HG03378 (cell line): Measurements from ENCODE around the gene RPL26.
"Not testable (repeated sequence)": the region's sequence is repeated elsewhere in the genome, so short reads cannot be mapped to it uniquely, and the experiment has no call there.

Experiments used
- ATAC-seq: cut with Tn5 transposase; IDR thresholded peaks from one replicate; pipeline ENCODE4 v1.9.1; 2021; ENCODE audit warnings: mild to moderate bottlenecking, moderate library complexity; ENCODE audit not compliant: unreplicated experiment

The RPL26 gene

DNA sequence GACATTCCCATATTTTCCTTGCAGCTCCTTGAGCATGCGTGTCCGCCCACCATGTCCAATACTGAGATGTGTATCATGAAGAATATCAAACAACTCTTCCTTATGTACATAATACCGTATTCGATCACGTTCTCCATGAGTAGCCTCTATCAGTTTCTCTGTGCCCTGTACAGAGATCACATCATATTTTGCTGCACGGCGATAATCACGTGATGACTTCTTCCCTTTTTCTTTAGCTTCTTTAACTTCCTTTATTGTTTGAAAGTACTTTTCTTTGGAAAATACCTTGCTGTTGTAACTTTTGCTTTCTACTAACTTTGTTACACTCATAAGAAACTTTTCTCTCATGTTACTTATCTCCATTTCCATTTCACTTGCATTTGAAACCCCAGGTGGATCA, 13.0 kb downstream of the RPL26 start:
- no peak for ATAC-seq

DNA sequence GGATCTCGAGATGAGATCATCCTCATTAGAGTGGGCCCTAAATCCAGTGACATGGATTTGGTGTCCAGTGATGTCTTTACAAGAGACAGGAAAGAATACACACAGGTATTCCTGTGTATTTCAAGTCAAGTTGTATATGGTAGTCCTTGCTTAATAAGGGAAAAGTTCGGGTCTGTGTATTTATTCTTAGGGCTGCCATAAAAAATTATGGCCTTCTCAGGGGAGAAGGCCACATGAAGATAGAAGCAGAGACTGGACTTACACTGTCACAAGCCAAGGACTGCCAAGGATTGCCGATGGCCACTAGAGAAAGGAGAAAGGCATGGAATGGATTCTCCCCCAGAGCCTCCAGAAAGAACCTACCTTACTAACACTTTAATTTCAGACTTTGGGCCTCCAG, 14.8 kb downstream of the RPL26 start:
- ATAC-seq = no peak

DNA sequence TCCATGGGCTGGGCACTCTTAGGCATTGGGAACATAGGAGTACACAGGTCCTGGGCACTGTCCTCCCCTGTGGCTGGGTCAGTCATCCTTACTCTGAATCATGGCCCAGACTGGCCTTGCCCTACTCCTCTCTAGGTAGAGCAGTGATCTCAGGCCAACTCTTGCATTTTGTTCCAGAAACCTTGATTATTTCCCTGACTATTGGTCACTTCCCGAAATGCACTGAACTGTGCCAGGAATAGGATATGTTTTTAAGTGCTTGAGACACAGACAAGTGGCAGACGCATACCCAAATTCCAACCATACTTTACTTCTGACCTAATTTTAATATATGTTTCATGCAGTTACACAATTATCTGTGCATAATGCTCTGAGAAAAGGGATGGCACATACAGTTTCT, 16.8 kb downstream of the RPL26 start:
- no peak for ATAC-seq

DNA sequence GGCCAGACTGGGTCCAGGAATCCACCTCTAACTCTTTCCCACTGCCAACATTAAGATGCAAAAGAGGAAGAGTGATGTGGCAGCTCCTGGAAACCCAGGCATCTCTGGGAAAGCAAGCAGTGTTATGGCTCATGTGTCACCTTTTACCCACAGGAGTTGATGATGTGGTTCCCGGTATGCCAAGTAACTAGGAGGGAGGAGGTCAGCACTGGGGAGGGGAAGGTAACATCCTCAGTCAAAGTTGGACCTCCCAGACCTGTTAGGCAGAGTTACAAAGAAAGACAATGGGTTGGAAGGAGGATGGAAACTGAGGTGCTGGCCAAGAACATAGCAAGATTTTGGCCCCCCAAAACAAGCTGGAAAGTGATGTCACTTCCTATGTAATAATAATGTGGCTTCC, 17.9 kb downstream of the RPL26 start:
- ATAC-seq = no peak

DNA sequence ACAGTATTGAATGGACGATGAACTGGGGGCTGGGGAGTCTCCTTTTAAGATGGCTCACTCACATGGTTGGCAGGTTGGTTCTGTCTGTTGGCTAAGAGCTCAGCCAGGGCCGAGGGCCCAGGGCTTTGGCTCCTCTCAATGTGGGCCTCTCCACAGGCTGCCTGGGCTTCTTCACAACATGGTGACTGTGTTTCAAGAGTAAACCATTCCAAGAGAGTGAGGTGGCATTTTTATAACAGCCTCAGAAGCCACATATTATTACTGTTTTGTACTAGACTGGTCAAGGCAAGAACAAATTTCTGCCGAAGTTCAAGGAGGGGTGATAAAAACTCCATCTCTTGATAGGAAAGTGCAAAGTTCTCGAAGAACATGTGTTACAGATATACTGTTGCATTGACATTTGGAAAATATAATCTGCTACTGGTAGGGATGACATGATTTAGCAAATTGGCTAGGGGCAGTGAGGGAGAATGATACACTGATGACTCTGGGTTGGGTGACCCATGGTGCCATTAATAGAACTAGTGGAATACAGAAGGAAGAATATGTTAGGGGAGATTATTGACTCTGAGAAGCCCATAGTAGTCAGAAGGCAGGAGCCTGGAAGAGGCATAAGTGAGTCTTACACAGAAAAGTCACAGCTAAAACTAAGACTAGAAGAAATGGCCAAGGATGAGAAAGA, 20.2 kb downstream of the RPL26 start:
- no peak for ATAC-seq

DNA sequence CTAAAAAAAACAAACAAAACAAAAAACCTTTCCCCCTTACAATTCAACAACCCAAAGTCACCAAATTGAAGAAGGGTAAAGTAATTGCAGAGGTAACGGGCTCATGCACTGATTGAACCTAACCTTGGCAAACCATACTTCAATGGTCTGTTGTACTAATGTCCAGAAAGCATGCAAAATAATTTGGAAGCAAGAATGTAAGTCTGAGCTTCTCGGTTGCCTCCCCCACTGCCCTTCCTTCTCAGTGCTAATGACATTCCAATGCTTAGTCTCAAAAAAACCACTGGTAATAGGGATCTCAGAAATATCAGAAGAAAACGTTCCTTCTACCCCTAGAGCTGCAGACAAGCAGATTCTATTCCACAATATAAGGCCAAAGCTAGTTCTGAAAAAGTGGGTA, 22.2 kb downstream of the RPL26 start:
- no peak for ATAC-seq

DNA sequence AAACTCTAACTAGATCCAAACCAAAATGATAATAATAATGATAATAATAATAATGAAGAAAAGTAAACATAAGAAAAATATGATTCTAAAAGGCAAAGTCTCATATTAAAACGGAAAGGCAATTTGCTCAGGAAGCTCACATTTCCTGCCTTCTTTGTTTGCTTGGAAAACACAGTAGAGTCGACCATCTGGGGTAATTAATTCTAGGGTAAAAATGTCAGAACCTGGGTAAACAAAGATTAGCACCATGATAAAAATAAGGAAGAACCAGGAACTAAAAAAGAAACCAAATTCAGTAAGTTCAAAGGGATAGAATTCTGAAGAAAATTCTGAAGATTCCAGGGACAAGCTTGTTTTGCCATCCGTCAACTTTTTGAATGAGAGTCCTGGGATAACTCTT, 22.7 kb downstream of the RPL26 start:
- no peak for ATAC-seq

DNA sequence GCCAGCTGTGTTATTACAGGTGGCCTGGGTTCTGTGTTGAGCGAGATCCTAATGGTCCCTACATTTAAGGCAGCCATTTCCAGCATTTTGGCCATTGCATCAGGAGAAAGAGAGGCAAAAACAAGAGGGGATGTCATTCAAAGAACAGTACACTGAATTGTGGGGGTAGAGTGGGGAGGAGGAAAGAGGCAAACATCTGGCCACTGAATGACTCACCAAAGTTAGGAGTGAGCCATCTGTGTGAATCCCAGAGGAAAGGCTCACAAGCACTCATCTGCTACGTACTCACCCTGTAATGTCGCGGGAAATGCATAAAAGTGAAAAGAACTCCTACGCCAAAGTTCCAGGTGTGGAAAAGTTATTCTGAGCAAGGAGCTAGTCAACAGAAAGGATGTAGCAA, 23.2 kb downstream of the RPL26 start:
- ATAC-seq = no peak

DNA sequence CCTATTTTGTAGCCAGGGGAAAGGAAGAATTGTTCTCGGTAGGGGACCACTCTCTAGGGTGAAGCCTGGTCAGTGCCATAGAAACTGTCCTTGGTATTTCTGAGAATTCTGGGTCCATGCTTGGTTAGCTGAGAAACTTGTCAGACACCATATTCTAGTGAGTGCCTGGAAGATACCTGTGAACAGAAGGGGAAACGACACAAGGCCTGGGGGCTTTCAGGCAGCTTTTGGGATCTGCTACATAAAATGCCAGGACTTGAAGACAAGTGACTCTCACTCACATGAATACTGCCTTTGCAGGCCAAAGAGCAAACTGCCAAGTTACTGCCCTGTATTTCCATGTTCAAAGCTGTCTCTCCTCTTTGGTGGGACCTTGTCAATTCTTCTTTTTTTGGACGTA, 25.1 kb downstream of the RPL26 start:
- no peak for ATAC-seq

DNA sequence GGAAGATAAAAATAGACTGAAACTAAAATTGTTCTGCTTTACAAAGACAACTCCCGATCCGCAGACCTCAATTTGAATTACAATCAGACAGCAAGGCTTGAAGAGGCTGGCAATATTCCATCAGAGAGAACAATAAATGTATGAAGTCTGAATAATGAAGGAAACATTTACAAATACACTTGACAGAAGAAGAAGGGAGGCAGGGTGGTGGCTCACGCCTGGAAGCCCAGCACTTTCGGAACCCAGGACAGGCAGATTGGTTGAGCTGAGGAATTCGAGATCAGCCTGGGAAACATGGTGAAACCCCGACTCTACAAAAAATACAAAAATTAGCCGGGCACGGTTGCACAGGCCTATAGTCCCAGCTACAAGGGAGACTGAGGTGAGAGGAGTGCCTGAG, 28.8 kb downstream of the RPL26 start:
- ATAC-seq = no peak

DNA sequence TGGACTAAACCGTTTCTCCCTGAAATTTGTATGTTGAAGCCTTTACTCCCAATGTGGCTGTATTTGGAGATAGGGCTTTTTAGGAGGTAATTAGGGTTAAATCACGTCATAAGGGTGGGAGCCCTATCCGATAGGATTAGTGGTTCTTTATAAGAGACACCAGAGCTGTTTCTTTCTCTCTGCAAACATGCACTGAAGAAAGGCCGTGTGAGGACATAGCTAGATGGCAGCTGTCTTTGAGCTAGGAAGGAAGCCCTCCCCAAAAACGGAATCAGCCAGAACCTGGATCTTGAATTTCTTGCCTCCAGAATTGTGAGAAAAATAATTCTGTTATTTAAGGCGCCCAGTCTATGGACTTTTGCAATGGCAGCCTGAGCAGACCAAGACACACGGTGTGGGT, 29.3 kb downstream of the RPL26 start:
- ATAC-seq = no peak

DNA sequence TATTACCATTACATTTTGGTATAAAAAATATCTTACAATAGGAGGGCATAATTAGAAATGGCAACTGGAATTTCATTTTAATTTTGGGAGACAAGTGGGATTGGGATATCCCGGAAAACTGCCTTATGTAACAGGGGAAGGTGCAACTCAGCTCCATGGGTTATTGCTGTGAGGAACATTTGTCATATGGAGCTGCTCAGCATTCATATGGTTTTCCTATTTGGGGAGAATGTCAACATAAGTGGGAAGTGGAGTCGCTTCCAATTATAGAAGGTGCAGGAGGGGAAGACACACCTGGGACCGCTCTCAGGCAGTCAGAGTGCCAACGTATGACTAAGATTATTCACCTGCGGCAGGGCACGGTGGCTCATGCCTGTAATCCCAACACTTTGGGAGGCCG, 32.7 kb downstream of the RPL26 start:
- no peak for ATAC-seq

DNA sequence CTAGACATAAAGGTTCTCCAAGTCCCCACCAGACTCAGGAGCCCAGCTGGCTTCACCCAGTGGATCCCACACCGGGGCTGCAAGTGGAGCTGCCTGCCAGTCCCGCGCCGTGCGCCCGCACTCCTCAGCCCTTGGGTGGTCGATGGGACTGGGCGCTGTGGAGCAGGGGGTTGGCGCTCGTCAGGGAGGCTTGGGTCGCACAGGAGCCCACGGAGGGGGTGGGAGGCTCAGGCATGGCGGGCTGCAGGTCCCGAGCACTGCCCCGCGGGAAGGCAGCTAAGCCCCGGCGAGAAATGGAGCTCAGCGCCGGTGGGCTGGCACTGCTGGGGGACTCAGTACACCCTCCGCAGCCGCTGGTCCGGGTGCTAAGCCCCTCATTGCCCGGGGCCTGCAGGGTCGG, 36.0 kb downstream of the RPL26 start:
- not testable (repeated sequence) for ATAC-seq

DNA sequence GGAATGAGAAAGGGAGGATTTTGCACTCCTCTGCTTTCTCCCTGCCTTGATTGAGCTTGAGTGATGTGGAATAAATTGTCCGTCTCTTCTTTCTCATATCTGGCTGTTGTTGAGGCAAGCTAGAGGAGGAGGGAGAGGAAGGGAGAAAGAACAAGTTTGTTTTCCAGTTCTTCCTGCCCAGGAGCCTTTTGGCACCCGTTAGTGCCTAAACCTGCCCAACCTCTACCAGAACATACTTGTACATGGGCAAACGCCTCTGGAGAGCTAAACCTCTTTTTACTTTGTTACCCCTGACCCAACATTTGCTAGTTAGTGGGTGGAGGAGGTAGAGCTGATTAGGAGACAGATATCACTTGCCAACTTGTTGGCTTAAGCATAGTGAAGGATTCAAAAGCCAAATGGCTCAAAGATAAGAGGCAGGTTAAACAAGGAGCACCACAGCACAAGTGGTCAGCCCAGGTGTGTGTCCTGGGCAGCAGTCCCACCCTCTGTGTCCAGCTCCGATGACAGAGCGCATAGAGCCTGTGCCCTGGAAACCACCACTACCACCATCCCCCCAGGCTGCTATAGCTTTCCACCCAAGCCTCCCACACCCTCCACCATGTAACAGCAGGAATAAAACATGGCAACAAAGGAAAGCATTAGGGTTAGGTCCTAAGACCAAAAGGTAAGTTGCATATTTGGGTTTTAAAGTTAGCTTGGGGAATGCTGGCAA, 36.9 kb downstream of the RPL26 start:
- ATAC-seq = no peak

DNA sequence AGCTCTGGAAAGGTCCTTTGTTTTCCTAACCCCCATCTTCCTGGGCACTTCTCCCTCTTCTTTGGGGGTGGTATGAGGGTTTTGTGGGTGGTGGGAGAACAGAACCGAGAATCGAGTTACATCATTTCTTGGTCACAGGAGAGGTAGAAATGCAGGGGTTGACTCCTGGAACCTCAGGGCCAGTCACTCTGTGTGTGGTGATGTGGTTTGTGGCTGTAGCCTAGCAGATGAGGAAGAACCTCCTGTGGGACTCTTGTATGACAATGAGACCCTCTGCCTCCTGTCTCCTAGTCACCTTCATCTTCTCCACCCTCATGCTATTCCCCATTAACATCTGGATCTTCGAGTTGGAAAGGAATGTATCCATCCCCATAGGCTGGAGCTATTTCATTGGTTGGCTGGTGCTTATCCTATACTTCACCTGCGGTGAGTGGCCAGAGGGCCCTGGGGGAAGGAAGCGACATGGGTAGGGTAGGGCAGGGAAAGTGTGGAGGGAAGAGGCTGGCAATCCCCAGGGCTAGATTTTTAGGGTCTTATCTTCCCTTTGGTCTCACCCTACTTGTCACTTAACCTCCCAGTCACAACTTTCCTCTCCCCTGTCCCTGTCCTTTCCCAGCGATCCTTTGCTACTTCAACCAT, 37.8 kb downstream of the RPL26 start:
- no peak for ATAC-seq

DNA sequence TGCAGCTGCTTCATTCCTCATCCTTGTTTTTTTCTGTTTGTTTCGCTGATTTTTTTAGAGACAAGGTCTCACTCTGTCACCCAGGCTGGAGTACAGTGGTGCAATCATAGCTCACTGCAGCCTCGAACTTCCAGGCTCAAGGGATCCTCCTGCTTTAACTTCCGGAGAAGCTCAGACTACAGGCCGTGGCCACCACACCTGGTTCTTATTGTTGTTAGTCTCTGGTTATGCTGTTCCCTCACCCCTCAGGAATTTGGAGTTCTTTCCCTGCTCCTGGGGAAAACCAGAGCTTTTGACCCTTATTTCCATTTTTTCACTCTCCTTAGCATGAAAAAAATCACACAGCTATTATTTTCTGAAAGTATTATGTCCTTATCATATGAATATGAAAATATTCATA, 41.5 kb downstream of the RPL26 start:
- no peak for ATAC-seq

DNA sequence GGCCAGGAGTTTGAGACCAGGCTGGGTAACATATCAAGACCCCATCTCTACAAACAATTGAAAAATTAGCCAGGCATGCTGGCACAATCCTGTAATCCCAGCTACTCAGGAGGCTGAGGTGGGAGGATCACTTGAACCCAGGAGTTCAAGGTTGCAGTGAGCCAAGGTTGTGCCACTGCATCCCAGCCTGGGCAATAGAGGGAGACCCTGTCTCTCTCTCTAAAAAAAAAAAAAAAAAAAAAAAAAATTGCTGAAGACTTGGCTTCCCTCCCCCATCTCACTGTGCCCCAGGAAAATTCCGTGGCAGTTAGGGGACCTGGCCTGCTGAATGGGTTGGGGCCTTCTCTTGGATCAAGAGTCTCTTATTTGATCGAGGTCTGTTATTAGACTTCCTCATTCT, 43.5 kb downstream of the RPL26 start, which contains the start of gene ODF4:
Gene ODF4 (plus strand): TSS at position 301 of the 400 bp plus-strand sequence. CDS start 212 bp downstream, outside the sequence.
- no peak for ATAC-seq

DNA sequence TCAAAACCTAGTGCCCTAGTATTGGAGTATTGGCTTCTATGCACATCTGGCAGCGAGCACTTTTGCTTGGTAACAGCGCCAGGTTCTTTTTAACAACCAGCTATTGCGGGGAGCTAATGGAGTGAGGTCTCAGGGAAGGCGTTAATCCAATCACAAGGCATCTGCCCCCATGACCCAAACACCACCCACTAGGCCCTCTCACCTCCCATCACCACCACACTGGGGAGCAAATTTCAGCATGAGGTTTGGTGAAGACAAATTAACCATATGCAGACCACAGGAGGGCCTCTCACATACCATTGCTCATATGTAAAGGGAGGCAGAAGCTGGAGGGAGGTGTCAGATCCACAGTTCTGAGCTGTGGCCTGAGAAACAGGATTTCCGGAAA, 44.2 kb downstream of the RPL26 start:
- ATAC-seq = no peak

DNA sequence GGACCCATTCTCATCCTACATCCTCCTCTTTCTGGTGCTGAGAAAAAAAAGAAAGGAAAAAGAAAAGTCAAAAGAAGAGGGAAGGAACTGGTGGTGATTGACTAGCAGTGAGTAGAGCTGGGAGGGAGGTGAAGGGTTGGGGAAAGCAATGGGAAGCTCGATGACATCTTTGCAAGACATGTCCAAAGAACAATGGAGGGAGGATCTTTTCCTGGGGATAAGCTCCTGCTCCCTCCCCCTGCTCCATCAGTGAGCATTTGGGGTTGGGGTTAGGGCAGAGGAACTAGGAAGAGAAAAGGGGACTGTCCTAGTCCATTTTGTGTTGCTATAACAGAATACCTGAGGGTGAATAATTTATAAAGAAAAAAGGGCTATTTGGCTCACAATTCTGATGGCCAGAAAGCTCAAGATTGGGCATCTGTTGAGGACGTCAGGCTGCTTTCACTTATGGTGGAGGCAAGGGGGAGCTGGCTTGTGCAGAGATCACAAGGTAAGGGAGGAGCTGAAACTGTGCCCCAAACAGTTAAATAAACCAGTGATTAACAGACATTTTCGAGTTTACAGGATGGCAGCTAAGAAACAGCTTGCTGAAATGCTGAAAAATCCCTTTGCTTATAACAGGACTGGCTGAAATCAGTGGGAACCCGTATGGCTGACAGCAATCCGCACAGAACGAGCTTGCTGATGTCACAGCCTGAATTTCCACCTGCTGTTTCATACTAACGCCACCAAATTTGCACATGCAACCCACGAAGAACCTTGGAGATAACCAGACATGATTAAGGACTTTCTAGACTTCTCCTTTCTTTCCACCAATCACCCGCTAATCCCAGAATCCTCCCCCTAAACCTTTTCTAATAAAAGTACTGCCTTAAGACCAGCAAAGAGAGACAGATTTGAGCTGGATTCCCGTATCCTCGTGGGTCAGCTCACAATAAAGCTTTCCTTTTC, 44.9 kb downstream of the RPL26 start:
- ATAC-seq = no peak

DNA sequence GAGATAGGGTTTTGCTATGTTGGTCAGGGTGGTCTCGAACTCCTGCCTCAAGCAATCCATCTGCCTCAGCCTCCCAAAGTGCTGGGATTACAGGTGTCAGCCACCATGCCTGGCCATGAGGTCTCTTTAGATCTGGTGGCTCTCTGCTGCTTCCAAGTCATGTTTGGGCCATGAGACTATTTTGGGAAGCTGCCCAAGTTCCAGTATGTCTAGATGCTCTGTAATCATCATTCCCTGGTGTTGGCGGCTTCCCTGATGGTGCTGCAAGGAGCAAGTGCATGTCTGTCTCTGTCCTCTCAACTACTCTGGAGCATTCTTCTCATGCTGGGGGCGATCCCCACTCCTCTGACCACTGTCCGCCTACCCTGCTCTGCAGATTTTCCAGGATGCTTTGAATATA, 49.7 kb downstream of the RPL26 start:
- ATAC-seq = no peak

DNA sequence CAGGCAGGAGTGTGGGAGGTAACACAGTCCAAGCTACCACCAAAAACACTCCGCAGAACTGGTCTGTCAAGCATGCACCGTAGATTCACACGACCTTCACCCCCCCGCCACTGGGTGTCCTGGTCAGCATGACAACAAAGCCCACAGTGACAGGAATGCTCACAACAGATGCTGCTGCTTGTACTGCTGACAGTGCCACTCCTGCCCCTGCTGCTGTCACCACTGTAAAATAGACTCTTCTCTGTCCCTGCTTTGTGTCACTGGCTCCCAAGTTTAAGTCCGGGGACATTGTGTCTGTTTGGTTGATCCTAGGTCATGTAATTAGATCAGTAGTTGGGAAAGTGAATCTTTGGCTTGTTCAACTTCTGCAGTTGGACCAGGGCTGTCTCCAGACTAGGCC, 50.3 kb downstream of the RPL26 start:
- no peak for ATAC-seq
